Measurements from ENCODE around the gene MYBPC2.
"Not testable (repeated sequence)": the region's sequence is repeated elsewhere in the genome, so short reads cannot be mapped to it uniquely, and the experiment has no call there.

Gene MYBPC2

DNA sequence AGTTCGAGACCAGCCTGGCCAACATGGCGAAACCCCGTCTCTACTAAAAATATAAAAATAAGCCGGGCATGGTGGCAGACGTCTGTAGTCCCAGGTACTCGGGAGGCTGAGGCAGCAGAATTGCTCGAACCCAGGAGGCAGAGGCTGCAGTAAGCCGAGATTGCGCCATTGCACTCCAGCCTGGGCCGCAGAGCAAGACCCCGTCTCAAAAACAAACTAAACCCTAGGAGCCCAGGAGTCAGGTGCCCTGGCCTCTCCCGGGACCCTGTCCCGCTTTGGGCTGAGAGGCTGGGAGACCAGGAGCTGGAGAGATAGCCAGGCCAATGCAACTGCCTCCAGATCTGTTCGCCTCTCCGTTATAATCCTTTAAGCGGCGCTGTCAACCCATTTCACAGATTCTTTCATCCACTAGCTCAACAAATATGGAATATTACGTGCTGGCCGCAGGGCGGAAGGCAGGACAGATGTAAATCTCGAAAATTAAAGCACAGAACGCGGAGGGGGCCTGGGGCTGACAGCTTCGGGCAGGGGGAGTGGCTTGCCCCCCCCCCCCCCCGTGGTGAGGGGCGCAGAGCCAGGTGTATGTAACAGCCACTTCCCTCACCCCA, 5.3 kb upstream of the MYBPC2 start:
- in situ Hi-C loops (cut with MboI; ENCODE audit: low sequenced_read_pairs), result no loop called here

DNA sequence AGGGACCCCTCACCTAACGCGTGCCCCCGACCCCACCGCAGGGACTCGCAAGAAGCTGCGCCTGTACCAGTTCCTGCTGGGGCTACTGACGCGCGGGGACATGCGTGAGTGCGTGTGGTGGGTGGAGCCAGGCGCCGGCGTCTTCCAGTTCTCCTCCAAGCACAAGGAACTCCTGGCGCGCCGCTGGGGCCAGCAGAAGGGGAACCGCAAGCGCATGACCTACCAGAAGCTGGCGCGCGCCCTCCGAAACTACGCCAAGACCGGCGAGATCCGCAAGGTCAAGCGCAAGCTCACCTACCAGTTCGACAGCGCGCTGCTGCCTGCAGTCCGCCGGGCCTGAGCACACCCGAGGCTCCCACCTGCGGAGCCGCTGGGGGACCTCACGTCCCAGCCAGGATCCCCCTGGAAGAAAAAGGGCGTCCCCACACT, 4.7 kb upstream of the MYBPC2 start:
- in situ Hi-C loops (cut with MboI; ENCODE audit: low sequenced_read_pairs), result no loop called here

DNA sequence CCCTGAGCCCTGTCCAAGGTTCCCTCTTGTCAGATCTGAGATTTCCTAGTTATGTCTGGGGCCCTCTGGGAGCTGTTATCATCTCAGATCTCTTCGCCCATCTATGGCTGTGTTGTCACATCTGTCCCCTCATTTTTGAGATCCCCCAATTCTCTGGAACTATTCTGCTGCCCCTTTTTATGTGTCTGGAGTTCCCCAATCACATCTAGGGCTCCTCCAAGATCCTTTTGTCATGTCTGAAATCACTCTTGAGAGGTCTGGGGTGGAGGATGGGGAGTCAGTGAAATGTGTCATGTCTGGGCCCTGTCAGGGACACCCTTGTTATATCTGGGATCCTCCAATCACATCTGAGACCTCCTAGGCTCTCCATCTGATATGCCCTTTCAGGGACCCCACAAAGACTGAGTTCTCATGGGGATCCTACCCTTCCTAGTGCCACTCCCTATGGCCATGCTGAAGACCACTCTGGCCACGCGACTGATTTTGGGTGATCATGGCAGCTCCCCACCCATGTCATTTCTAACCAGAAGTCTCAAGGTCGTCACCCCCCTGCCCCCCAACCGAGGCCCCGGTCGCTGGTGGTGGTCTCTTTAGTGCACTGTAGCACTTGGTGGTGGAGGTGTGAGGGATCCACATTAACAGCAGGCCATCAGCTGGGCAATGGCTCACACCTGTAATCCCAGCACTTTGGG, 3.8 kb upstream of the MYBPC2 start:
- in situ Hi-C loops (cut with MboI; ENCODE audit: low sequenced_read_pairs), result no loop called here

DNA sequence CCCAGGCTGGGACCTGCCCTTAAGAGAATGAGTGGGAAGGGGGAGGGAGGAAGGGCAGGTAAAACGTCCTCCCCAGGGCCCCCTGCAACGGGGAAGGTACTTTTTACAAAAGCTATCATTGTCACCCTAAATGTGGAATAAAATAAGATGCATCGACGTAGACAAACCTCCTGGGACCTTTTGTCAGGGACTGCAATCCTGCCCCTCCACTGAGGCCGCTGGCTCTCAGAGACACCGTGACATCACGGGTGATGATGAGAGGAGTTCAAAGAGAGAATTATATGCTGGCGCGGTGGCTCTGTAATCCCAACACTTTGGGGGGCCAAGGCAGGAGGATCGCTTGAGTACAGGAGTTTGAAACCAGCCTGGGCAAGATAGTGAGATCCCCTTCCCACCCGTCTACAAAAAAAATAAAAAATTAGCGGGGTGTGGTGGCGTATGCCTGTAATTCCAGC, 1.8 kb upstream of the MYBPC2 start:
- in situ Hi-C loops (cut with MboI; ENCODE audit: low sequenced_read_pairs), result no loop called here

DNA sequence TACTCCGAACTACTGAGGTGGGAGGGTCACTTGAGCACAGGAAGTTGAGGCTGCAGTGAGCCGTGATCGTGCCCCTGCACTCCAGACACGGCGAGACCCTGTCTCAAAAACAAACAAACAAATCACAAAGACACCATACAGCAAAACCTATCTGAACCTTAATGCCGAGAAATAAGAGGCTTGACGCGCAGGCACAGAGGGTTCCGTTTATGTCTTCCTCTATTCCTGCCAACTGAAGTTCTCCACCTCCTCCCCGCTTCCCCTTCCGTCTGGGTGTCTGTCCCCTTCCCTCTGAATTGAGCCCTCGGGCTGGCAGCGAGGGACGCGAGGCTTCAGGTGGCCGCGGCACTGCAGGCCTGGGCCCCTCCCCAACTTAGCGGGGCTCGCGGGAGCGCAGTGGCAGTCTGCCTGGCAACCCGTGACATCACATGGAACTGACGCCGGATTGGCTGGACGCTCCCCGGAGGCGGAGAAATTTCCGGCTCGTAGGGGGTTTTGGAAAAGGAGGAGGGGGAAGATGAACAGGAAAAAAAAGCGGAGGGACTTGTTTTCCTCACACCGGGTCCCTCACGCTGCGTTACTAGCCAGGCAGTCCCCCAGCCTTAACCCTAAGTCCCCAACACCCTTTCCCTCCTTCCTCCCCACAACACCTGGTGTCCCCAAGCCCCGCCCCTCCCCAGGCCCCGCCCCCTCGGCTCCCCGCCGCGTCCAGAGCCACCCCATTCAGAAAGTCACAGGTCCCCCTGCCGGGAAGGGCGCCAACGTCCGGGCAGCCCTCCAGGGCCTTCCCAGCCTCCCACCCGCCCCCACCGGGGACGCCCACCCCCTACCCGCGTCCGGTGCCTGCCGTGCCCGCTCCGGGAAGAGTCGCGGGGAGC, 1.1 kb upstream of the MYBPC2 start:
- in situ Hi-C loops (cut with MboI; ENCODE audit: low sequenced_read_pairs), result no loop called here

DNA sequence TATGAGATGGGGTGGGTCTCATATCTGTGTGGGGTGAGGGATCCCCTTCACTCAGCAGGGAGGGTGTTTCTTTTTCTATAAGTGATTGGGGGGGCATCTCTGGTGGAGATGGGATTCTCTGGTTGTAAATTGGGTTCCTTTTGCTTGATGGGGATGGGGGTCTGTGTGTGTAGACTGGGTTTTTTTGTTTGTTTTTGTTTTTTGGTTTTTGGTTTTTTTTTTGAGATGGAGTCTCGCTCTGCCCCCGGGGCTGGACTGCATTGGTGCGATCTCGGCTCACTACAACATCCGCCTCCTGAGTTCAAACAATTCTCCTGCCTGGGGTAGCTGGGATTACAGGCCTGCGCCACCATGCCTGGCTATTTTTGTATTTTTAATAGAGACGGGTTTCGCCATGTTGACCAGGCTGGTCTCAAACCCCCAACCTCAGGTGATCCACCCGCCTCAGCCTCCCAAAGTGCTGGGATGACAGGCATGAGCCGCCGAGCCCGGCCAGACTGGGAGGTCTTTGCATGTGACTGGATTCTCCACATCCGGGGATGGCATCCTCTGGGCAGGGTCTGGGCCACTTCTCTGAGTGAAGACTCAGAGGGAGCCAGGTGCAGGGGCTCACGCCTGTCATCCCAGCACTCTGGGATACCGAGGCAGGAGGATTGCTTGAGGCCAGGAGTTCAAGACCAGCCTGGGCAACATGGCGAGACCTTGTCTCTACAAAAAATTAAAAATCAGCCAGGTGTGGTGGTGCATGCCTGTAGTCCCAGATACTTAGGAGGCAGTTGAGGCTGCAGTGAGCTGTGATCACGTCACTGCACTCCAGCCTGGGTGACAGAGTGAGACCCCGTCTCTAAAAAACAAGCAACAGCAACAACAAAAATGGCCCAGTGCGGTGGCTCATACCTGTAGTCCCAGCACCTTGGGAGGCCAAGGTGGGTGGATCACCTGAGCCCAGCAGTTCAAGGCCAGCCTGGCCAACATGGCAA, 799 bp downstream of the MYBPC2 start:
- in situ Hi-C loops (cut with MboI; ENCODE audit: low sequenced_read_pairs), result no loop called here

DNA sequence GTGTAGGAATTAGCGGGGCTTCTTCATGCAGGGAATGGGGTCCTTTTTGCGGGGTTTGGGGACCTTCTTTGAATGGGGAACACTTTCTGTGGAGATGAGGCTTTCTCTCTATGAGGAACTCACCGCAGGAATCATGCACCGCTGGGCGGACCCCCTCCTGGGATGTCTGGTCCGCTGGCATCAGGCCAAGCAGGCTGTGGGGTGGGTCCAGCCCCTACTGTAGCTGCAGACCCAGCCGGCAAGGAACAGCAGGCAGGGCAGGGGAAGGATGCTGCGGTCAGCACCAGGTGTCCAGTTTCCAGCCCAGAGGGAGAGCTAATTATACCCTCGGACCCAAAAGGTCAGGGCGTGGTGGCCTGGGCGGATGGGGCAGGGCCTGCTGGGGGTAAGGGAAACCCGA, 1.8 kb downstream of the MYBPC2 start:
- in situ Hi-C loops (cut with MboI; ENCODE audit: low sequenced_read_pairs), result no loop called here

DNA sequence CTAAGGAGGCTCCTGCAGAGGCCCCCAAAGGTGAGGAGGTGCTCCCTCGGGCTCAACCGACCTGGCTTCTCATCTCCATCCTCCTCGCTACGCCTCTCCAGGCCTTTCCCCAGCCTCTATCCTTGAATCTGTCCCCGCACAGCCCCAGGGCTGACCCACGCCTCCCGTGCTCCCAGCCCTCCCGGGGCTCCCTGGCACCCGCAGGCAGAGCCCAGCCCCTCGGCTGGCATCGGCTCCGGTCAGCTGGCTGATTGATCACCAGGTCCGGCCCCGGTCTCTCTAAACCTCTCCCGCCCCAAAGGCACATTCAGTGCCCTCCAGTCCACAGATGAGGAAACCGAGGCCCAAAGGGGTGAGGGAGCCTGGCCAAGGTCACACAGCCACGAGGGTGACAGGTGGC, 2.5 kb downstream of the MYBPC2 start:
- in situ Hi-C loops (cut with MboI; ENCODE audit: low sequenced_read_pairs), result no loop called here

DNA sequence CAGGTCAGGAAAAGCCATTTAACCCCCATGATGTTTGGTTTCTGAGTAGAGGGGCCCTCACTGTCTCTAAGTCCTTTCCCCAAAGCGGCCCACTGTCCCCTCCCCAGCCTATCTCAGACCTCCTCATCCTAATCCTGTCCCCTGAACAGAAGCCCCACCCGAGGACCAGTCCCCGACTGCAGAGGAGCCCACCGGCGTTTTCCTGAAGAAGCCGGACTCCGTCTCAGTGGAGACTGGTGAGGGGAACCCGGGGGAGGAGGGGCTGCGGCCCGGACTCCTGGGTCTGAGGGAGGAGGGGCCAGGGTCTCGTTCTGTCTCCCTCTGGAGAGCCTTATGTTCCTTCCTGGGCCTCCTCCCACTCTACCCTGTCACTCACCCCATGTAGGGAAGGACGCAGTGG, 2.9 kb downstream of the MYBPC2 start:
- in situ Hi-C loops (cut with MboI; ENCODE audit: low sequenced_read_pairs), result no loop called here

DNA sequence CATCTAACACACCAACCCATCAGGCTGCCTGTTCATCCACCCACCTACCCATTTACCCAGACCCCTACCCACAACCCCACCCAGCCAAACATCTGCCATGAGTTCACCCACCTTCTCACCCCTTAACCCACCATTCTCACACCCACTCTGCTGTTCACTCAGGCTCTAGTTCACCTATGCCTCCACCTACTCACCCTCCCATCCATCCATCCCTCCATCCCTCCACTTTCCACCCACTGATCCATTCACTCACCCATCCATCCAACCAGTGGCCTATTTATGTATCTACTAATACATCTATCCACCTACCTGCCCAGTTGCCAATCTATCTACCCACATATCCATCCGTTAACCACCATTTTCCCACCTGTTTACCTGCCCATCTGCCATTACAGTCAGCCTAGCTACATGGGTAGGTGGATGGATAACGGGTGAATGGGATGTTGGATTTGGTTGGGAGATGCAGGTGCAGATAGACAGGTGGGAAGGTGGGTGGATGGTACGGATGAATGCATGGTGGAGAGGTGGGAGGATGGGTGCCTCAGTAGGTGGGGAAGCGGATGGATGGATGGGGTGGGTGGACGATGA, 5.3 kb downstream of the MYBPC2 start:
- in situ Hi-C loops (cut with MboI; ENCODE audit: low sequenced_read_pairs), result no loop called here

DNA sequence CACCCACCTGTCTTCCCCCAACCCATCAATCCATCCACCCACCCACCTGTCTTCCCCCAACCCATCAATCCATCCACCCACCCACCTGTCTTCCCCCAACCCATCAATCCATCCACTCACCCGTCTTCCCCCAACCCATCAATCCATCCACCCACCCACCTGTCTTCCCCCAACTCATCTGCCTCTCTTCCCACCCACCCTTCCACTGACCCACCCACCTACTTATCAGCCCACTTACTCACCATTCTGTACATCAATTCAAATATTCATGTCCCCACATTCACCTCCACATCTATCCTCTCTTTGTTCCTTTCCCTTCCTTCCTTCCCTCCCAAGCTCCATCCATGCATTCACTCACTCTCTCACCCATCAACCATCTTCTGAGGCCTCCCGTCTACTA, 6.4 kb downstream of the MYBPC2 start:
- in situ Hi-C loops (cut with MboI; ENCODE audit: low sequenced_read_pairs), result not testable (repeated sequence)

DNA sequence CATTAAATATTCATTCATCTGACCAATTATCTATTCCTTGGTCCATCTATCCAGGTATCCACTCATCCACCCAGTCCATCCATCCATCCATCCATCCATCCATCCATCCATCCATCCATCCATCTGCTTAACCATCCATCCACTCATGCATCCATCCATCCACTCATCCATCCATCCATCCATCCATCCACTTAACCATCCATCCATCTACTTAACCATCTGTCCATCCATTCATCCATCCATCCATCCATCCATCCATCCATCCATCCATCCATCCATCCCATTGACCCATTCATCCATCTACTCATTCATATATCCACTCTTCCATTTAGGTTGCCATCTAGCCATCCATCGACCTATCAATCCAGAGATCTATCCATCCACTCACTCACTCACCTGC, 11.4 kb downstream of the MYBPC2 start:
- in situ Hi-C loops (cut with MboI; ENCODE audit: low sequenced_read_pairs), result no loop called here

DNA sequence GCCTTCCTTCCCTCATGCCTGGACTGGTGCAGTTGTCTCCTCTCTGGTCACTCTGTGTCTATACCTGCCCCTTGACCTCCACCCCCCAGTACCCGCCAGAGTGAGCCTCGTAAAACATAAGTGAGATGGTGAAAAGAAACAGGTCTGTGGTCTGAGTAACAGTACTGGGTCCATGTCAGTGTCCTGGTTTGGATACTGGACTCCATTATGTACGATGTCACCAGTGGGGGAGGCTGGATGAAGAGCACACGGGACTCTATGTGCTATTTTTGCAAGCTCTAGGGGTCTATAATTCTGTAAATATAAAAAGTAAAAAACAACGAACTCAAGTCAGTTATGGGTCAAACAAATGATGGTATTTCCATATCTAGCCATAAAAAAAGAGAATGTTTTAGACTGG, 14.4 kb downstream of the MYBPC2 start:
- in situ Hi-C loops (cut with MboI; ENCODE audit: low sequenced_read_pairs), result no loop called here

DNA sequence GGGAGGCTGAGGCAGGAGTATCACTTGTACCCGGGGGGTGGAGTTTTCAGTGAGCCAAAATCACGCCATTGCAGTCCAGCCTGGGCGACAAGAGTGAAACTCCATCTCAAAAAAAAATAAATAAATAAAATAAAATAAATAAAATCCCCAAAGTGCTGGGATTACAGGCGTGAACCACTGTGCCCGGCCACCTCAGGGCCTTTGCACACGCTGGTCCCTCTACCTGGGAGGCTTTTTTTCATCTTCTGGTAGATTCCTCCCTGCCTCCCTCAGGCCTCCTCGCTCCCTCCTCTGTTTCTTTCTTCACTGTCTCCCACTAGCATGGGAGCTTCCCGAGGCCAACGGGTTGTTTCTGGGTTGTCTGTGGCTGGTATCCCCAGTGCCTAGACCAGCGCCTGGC, 15.1 kb downstream of the MYBPC2 start:
- in situ Hi-C loops (cut with MboI; ENCODE audit: low sequenced_read_pairs), result no loop called here

DNA sequence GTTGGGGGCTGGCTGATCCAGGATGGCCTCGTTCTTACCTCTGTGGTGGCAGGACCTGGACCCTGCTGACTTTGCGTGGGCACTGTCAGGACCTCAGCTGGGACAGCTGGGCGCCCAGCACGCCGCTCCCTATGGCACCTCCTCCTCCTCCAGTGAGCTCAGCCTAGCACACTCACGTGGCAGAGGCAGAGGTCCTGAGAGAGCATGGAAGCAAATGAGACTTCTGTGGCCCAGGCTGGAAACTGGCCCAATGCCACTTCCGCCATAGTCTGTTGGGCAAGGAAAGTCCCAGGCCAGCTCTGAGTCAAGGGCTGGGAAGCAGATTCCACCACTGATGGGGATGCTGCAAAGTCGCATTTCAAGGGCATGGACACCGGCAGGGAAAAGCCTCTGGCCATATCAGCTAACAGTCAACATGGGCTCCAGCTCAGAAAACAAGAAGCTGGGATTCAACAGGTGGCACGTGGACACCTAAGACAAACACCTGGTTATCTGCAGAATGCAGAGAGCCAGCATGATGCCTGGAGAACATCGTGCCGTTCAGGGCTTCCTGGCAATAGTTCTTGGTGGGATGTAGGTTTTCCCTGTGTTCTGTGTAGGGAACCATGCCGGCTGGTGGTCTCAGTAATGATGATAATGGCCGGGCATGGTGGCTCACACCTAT, 16.7 kb downstream of the MYBPC2 start:
- in situ Hi-C loops (cut with MboI; ENCODE audit: low sequenced_read_pairs), result no loop called here

DNA sequence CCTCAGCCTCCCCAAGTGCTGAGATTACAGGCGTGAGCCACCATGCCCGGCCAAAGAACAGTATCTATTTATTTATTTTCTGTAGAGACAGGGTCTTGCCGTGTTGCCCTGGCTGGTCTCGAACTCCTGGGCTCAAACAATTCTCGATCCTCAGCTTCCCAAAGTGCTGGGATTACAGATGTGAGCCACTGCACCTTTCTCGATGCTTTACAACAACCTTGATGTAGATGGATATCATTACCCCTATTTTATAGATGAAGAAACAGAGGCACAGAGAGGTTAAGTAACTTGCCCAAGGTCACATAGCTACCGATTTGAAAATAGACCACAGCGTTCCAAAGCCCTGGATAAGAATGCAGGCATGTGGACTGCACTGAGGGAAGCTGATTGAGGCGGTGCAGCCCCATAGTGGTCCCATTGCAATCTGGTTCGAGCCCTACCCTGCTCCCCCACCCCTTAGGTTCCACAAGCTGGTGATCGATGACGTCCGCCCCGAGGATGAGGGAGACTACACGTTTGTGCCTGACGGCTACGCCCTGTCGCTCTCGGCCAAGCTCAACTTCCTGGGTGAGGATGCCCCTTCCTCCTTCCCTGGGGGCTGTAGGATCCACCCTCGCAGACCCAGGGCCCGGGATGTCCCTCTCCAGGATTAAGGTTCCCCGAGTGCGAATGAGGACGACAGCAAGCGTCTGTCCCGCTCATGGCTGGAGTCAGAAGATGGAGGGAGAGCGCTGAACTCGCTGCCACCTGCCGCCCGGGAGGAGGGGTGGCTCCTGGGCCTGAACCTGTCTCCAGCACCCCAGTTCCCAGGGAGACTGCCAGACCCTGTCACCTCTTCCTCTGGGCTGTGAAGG, 17.9 kb downstream of the MYBPC2 start:
- in situ Hi-C loops (cut with MboI; ENCODE audit: low sequenced_read_pairs), result no loop called here

DNA sequence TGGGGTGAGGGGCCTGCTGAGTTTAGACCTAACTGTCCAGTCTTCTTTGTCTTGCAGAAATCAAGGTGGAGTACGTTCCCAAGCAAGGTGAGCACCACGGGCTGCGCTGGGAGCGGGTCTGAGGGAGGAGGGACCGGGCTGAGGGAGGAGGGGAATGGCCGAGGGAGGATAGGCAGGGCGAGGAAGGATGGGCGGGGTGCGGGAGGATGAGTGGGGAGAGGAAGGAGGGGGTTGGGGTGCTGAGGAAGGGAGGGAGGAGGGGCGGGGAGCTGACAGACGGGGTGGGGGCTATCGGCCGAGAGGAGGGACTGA, 18.5 kb downstream of the MYBPC2 start:
- in situ Hi-C loops (cut with MboI; ENCODE audit: low sequenced_read_pairs), result no loop called here

DNA sequence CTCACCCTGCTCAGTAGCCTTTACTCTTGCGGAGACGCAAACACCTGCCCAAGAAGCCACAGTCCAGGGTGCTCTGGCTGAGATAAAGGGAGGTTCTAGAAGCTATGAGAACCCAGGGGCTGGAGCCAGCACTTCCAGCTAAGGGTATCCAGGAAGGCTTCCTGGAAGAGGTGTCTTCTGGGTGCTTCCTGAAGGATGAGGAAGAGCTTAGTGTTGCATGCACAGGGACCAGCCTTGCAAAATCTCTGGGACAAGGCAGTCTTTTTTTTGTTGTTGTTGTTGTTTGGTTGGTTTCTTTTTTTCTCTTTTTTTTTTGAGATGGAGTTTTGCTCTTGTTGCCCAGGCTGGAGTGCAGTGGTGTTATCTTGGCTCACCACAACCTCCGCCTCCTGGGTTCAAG, 20.6 kb downstream of the MYBPC2 start:
- in situ Hi-C loops (cut with MboI; ENCODE audit: low sequenced_read_pairs), result no loop called here

DNA sequence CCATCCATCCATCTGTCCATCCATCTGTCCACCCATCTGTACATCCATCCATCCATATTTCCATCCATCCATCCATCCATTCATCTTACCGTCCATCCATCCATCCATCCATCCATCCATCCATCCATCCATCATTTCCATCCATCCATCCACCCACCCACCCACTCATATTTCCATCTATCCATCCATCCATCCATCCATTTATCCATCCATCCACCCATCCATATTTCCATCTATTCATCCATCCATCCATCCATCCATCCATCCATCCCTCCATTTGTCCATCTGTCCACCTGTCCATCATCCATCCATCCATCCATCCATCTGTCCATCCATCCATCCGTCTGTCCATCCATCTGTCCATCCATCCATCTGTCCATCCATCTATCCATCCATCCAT, 23.3 kb downstream of the MYBPC2 start:
- in situ Hi-C loops (cut with MboI; ENCODE audit: low sequenced_read_pairs), result no loop called here
